Activated T-cell treated with anti-CD3 and anti-CD28 coated beads, Interleukin-2, amount 50 U/mL, for 72 hours (primary cell): ENCODE results near the gene ASCC3. TPM values are rescaled to one million over a fixed set of nuclear protein-coding genes. Genes with fewer than 3 reads are reported as not detected.

Experiments used
- ATAC-seq, 2 donors: fragments of 150-1000 bp; cut with Tn5 transposase; replicated peaks in 1 of 2; 2 replicates each; pipeline ENCODE4 v1.10.0; 2021; ENCODE audit warnings: moderate library complexity in 2 of 2, mild to moderate bottlenecking in 1 of 2
- DNase-seq, 2 donors: peaks; one replicate each; pipeline ENCODE4 v3.0.0; 2021 to 2022; ENCODE audit warnings: mixed read lengths in 1 of 2
- H3K27ac Mint-ChIP-seq: one replicate; pipeline ENCODE4 v1.8.0; 2022; ENCODE audit warnings: mild to moderate bottlenecking, moderate library complexity, mixed read lengths
- H3K27me3 Mint-ChIP-seq: one replicate; pipeline ENCODE4 v1.8.0; 2022; ENCODE audit warnings: low read depth, mixed read lengths
- H3K36me3 Mint-ChIP-seq, 2 donors: one replicate each; pipeline ENCODE4 v1.8.0; 2022; ENCODE audit warnings: mixed read lengths in 2 of 2, mild to moderate bottlenecking in 1 of 2; ENCODE audit not compliant: insufficient read depth in 2 of 2
- H3K4me1 Mint-ChIP-seq: one replicate; pipeline ENCODE4 v1.8.0; 2022; ENCODE audit warnings: low read depth, mixed read lengths
- H3K4me3 Mint-ChIP-seq, 2 donors: one replicate each; pipeline ENCODE4 v1.8.0; 2022; ENCODE audit warnings: mild to moderate bottlenecking in 2 of 2, mixed read lengths in 2 of 2, moderate library complexity in 2 of 2
- H3K9me3 Mint-ChIP-seq, 2 donors: one replicate each; pipeline ENCODE4 v1.8.0; 2022; ENCODE audit warnings: mixed read lengths in 2 of 2
- total RNA-seq, 2 donors: library from RNA; stranded (reverse); gene quantifications; one replicate each; pipeline ENCODE4 v1.2.3, GENCODE V29; 2022

ASCC3 gene
- total RNA-seq: 10 to 100 TPM; 54.9 to 66.3 TPM

- H3K9me3 Mint-ChIP-seq: no peaks in the 10 kb centered on the region
- peak within 1 kb of the TSS; percentile 99 for H3K27ac Mint-ChIP-seq
- DNase-seq (peak; percentile 95), ATAC-seq (peak; percentile 96 to 98)
- H3K36me3 Mint-ChIP-seq: peaks cover 2 to 3% of the 10 kb centered on the region in 2 donors
- H3K27me3 Mint-ChIP-seq: peaks cover 10% of the 10 kb centered on the region
- peak within 1 kb of the TSS; percentile 96 to 100 for H3K4me3 Mint-ChIP-seq
- H3K4me1 Mint-ChIP-seq: peaks cover 51% of the 10 kb centered on the region
These were observed at the start of gene ASCC3 for GRCh38 chr6:100880853-100881706. ASCC3 (minus strand) TSS chr6:100881329; CDS start chr6:100867997, 13,332 bp downstream.

DNA sequence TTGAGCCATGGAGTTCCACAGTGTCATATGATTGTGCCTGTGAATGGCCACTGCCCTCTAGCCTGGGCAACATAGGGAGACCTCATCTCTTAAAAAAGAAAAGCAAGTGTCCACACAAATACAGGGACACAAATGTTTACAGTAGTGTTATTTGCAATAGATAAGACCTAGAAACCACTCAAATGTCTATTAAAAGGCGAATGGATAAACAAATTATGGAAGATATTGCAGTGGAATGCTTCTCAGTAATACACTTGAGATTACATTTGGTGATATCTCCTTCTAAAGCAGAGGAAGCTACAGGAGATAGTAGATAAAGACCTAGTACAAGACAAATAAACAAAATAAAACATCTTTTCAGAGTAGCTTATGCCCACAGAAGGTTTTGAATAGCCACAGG is 44.6 kb upstream of the ASCC3 start:
- DNase-seq: no peak
- H3K4me3 Mint-ChIP-seq: no peak overlapping the region
- H3K27ac Mint-ChIP-seq: no peak overlapping the region
- H3K9me3 Mint-ChIP-seq: peaks cover 1 to 6% of the 10 kb centered on the region in 2 donors
- H3K36me3 Mint-ChIP-seq: no peaks in the 10 kb centered on the region
- H3K4me1 Mint-ChIP-seq: no peaks in the 10 kb centered on the region
- no peak for ATAC-seq
- H3K27me3 Mint-ChIP-seq: peaks cover 15% of the 10 kb centered on the region

- no peaks in the 10 kb centered on the region for H3K36me3 Mint-ChIP-seq
- peaks cover 15% of the 10 kb centered on the region for H3K27me3 Mint-ChIP-seq
- ATAC-seq (no peak), DNase-seq (no peak)
- H3K4me3 Mint-ChIP-seq: no peak overlapping the region
- H3K27ac Mint-ChIP-seq: no peak overlapping the region
- H3K9me3 Mint-ChIP-seq: peaks cover 1 to 6% of the 10 kb centered on the region in 2 donors
- H3K4me1 Mint-ChIP-seq: no peaks in the 10 kb centered on the region
These were observed 43.6 kb upstream of the ASCC3 start for GRCh38 chr6:100924534-100925227.

DNA sequence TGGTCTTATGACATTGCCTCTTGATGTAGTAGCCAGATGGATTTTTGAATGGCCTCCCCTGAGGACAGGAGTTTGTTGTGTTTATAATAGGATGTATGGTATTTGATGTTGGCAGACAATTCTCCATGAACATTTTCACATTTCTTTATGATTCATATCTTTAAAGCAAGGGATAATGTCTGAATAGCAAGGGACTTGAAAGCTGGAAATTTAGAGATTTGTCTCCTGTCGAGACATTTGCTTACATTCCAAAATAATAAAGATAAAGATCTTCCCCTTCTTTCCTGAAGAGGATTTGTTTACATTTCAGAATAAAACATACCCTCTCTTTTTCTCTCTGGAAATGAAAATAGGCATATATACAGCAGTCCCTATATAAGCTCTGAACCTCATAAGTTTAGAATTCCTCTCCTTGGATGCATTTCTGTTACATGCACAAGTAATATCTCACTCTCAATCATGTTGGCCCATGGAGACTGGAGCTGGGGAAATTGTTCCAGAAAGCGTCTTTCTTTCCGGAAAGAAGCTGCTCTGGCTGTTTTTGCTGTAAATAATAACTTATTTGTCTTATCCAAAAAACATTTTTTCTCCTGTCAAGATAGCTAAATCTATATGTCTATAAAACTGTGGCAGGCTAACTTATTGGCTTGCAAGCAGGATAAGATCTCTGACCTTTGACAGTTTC is 42.5 kb upstream of the ASCC3 start:
- Mint-ChIP-seq H3K9me3 (peaks cover 1 to 6% of the 10 kb centered on the region in 2 donors), H3K4me3 (no peak overlapping the region), H3K36me3 (no peaks in the 10 kb centered on the region), H3K27me3 (peaks cover 15% of the 10 kb centered on the region), H3K4me1 (no peaks in the 10 kb centered on the region), H3K27ac (no peak overlapping the region)
- no peak for ATAC-seq
- DNase-seq: no peak

DNA sequence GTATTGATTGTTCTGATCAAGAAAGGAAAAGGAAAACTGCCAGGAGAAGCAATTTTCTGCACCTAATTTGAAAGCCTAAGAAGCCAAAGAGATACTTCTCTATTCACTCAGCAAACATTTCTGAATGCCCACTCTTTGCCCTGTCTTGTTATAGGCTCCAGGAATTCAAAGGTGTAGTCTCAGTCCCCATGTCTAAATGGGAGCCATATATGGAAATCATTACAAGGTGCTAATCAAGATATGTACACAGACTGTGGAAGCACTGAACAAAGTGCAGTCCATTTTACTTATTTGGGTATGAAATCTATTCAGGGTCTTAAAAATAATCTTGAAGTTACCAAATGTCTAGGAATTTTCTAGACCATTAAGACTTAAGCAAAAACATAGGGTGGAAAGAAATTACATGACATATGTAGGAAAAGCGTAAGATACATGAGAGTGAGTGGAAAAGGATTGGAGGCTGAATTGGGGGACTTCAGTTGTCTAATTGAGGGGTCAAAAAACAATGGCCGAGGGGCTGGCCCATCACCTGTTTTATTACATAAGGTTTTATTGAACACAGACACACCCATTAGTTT is 39.0 kb upstream of the ASCC3 start:
- ATAC-seq (no peak), DNase-seq (no peak)
- peaks cover 0 to 2% of the 10 kb centered on the region in 2 donors for H3K9me3 Mint-ChIP-seq
- H3K36me3 Mint-ChIP-seq: no peaks in the 10 kb centered on the region
- H3K4me3 Mint-ChIP-seq: no peak overlapping the region
- no peak overlapping the region for H3K27ac Mint-ChIP-seq
- peaks cover 15% of the 10 kb centered on the region for H3K27me3 Mint-ChIP-seq
- H3K4me1 Mint-ChIP-seq: no peaks in the 10 kb centered on the region

DNA sequence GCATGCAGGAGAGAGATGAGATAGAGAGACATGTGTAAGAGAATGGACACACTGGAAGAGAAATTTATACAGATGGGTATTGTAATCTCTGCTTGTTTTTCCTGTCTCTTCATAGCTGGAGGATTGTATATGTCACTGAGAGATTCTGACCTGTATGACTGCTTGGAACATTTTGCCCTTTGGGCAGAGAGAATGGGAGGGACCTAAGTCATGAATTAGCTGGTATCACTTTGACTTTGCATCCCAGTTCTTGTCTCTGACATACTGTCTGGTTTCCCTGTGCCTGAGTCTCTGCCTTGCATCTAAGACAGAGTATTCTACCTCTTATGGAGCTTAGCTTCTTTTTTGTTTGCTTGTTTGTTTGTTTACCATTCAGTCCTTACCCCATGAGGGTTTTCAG is 37.0 kb upstream of the ASCC3 start:
- Mint-ChIP-seq H3K36me3 (no peaks in the 10 kb centered on the region), H3K27me3 (peaks cover 11% of the 10 kb centered on the region), H3K4me3 (no peak overlapping the region), H3K27ac (no peak overlapping the region), H3K4me1 (no peaks in the 10 kb centered on the region), H3K9me3 (peaks cover 0 to 2% of the 10 kb centered on the region in 2 donors)
- no peak for DNase-seq
- no peak for ATAC-seq

DNA sequence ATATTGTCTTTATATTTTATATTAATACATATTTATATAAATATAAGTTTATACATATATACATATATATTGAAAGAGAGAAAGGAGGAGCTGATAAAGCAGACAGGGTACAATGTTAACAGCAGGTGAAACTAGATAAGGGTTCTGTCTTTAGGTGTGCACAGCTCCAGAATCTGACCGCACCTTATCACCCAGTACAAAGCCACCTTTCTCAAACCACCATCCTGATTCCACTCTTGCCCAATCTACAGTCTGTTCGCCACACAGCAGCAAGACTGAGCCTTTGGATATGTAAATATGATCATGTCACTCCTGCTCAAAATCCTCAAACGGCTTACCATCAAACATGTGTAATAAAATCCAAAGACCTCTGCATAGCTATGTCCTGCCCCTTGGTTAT is 34.7 kb upstream of the ASCC3 start:
- no peaks in the 10 kb centered on the region for H3K9me3 Mint-ChIP-seq

GRCh38 chr6:100913400-100914276 is 32.5 kb upstream of the ASCC3 start:
- no peak for ATAC-seq
- peak in 1 of 2 donors; percentile 4 for DNase-seq
- Mint-ChIP-seq H3K36me3 (no peaks in the 10 kb centered on the region), H3K27me3 (peaks cover 15% of the 10 kb centered on the region), H3K4me3 (no peak overlapping the region), H3K27ac (no peak overlapping the region), H3K4me1 (no peaks in the 10 kb centered on the region), H3K9me3 (peaks cover 0 to 2% of the 10 kb centered on the region in 2 donors)

More for the DNA sequence above, 34.7 kb upstream of the ASCC3 start:
- H3K36me3 Mint-ChIP-seq: no peaks in the 10 kb centered on the region
- H3K27me3 Mint-ChIP-seq: peaks cover 15% of the 10 kb centered on the region
- DNase-seq: no peak
- H3K27ac Mint-ChIP-seq: no peak overlapping the region
- ATAC-seq: no peak
- H3K4me3 Mint-ChIP-seq: no peak overlapping the region
- H3K4me1 Mint-ChIP-seq: no peaks in the 10 kb centered on the region

DNA sequence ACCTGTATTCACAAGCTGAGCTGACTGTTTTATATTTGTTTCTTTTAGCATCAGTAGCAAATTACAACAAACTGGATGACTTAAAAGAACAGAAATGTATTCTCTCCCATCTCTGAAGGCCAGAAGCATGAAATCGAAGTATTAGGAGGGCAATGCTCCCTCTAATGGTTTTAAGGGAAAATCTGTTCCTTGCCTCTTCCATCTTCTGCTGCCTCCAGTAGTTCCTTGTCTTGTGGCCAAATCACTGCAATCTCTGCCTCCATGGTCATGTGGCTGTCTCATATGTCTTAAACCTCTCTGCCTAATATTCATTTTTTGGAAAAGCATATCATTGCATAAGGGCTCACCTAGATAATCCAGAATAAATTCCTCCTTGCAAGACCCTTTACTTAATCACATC is 25.2 kb upstream of the ASCC3 start:
- no peak for ATAC-seq
- Mint-ChIP-seq H3K4me1 (no peaks in the 10 kb centered on the region), H3K4me3 (no peak overlapping the region), H3K27ac (no peak overlapping the region), H3K9me3 (peaks cover 0 to 2% of the 10 kb centered on the region in 2 donors), H3K27me3 (peaks cover 3% of the 10 kb centered on the region), H3K36me3 (no peaks in the 10 kb centered on the region)
- DNase-seq: no peak

DNA sequence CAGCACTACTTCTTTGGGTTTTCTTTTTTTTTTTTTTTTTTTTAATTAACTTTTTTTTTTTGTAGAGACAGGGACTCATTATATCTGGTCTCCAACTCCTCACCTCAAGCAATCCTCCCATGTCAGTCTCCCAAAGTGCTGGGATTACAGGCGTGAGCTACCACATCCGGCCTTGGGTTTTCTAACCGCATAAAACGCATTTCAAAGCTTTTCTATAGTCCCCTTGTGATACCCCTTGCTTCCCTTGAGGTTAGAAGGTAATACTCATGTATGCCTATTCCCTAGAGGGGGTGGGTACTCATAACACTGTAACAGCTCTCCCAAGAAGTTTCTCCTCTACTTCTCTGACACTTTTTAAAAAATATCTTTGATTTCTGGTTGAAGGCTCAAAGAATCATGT is 23.9 kb upstream of the ASCC3 start:
- DNase-seq: no peak
- H3K27me3 Mint-ChIP-seq: no peaks in the 10 kb centered on the region
- H3K4me1 Mint-ChIP-seq: no peaks in the 10 kb centered on the region
- H3K4me3 Mint-ChIP-seq: no peak overlapping the region
- H3K9me3 Mint-ChIP-seq: peaks cover 0 to 2% of the 10 kb centered on the region in 2 donors
- no peak overlapping the region for H3K27ac Mint-ChIP-seq
- H3K36me3 Mint-ChIP-seq: no peaks in the 10 kb centered on the region
- no peak for ATAC-seq

- Mint-ChIP-seq H3K27ac (no peak overlapping the region), H3K4me3 (no peak overlapping the region), H3K4me1 (no peaks in the 10 kb centered on the region), H3K36me3 (no peaks in the 10 kb centered on the region), H3K9me3 (peaks cover 0 to under 1% of the 10 kb centered on the region in 2 donors), H3K27me3 (no peaks in the 10 kb centered on the region)
- no peak for DNase-seq
- no peak for ATAC-seq
These were observed 23.2 kb upstream of the ASCC3 start for GRCh38 chr6:100904316-100904715.

GRCh38 chr6:100901582-100901981 is 20.5 kb upstream of the ASCC3 start:
- no peaks in the 10 kb centered on the region for H3K9me3 Mint-ChIP-seq
- no peak overlapping the region for H3K27ac Mint-ChIP-seq
- no peak overlapping the region for H3K4me3 Mint-ChIP-seq
- no peak for DNase-seq
- no peaks in the 10 kb centered on the region for H3K36me3 Mint-ChIP-seq
- no peak for ATAC-seq
- no peaks in the 10 kb centered on the region for H3K27me3 Mint-ChIP-seq
- H3K4me1 Mint-ChIP-seq: no peaks in the 10 kb centered on the region
